GM12801 (cell line): ENCODE results near the gene NKAIN4.

Source experiments
- CTCF ChIP-seq: IDR thresholded peaks from one replicate; pipeline ENCODE4 v1.5.1; 2011; ENCODE audit warnings: control low read depth; ENCODE audit not compliant: insufficient read length; ENCODE audit errors: extremely low read depth

NKAIN4 gene

GRCh38 chr20:63295846-63296245 lies 41.6 kb upstream of the NKAIN4 start:
- TF ChIP-seq CTCF, result no peak

- TF ChIP-seq CTCF, result no peak
These were observed 41.2 kb upstream of the NKAIN4 start for GRCh38 chr20:63295422-63295821.

- TF ChIP-seq CTCF, result no peak
These were observed 40.8 kb upstream of the NKAIN4 start for GRCh38 chr20:63295018-63295417.

- TF ChIP-seq CTCF, result no peak
These were observed 40.3 kb upstream of the NKAIN4 start for GRCh38 chr20:63294536-63294900.

GRCh38 chr20:63293871-63294535 lies 39.7 kb upstream of the NKAIN4 start:
- no peak for TF ChIP-seq CTCF

GRCh38 chr20:63293456-63293855 lies 39.2 kb upstream of the NKAIN4 start:
- no peak for TF ChIP-seq CTCF

GRCh38 chr20:63292904-63293303 lies 38.6 kb upstream of the NKAIN4 start, which contains the start of gene COL20A1:
Gene COL20A1, plus strand, starts transcription at chr20:63293186. Its CDS starts 1,922 bp downstream, at chr20:63295108.
- no peak for TF ChIP-seq CTCF
